Midbrain (tissue), 1 donor: ENCODE data around the gene LCOR.
"Not testable (repeated sequence)": the region's sequence is repeated elsewhere in the genome, so short reads cannot be mapped to it uniquely, and the experiment has no call there.

Experiments used
- DNase-seq: peaks from one replicate; lab custom pipeline; 2025; lab: John Stamatoyannopoulos, UW

Gene LCOR

DNA sequence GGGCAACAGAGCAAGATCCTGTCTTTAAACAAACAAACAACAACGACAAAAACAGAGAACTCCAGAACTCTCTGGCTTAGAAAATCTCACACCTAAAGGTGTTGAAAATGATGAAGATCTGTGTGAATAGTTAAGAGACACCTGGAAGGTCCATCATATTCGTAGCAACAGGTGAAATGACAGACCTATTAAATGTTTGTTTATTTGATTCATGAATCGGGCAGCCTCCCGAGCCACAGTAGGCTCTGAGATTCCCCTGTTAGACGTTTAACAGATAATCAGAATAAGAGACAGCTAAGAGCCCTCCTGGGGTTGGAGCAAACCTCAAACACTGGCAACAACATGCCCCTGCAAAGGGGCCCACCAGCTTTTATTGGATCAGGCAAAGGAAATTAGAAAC lies 103.7 kb downstream of the LCOR start:
- no peak for DNase-seq

GRCh38 chr10:96943161-96943560 lies 111.1 kb downstream of the LCOR start:
- not testable (repeated sequence) for DNase-seq

DNA sequence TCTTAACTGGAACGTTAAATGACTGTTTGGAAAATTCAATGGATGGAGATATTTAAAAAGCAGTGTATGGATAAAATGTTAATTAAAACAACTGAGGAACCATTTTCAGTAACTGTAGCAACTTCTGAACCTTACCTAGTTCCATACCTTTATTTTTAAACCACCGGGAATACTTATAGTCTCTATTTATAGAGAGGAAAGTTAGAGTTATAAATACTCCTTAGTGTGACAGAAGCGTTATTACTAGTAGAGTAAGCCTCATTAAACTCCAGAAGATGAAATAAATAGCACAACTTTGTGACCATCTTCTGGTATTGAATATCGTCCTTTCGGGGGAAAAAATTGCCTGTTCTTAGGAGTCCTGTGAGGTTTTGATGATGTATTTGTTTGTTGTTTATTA lies 114.9 kb downstream of the LCOR start:
- DNase-seq, result no peak

DNA sequence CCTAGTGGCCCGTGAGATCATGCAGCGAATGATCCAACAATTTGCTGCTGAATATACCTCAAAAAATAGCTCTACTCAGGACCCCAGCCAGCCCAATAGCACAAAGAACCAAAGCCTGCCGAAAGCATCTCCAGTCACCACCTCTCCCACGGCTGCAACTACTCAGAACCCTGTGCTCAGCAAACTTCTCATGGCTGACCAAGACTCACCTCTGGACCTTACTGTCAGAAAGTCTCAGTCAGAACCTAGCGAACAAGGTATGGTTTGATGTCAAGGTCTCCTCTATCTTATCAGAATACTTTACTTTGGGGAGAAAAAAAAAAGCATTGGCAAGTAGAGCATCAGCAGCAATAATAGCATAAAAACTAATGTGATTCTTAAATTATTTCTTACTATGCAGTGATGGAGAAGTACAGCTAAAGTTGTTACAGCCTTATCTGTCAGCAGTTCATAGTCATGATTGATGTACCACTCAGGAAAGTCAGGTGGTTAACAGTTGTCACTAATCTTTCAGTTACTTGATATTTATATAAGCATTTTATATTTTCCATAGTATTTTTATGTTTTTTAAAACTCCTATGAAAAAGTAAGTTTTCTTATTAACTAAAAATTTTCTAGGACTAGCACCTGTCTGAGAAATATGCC lies 117.1 kb downstream of the LCOR start:
- DNase-seq, result no peak

DNA sequence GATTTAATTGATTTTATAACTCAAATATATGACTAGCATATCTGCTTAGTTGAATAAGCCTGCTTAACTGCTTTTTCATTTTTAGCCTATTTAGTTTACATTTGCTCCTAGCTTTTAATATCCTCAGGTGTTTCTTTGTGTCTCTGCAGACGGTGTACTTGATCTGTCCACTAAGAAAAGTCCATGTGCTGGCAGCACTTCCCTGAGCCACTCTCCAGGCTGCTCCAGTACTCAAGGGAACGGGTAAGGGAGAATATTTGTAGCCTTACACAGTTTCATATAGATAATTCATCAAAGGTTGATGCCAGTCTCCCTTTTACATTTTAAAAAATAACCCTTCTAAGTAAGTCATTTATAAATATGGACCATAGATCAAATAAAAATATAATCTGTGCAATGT lies 119.9 kb downstream of the LCOR start:
- no peak for DNase-seq

GRCh38 chr10:96955794-96956193 lies 123.7 kb downstream of the LCOR start:
- no peak for DNase-seq

DNA sequence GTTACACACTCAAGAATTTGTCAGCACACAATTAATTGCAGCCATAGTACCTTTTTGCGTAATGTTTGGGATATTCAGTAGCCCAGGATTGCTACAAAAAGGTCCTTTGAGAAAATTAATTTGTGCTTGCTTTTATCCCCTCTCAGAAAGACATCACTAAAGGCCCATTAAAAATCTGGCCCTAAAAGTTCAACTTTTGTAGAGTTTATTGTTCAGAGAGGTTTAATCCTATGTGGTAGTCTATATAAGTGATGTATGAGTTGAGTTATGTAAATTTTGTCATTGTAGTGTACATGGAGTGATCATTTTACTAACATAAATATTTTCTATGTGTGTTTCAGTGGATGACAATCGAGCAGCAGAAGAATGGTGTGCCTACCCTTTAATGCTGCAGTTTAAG lies 126.0 kb downstream of the LCOR start:
- no peak for DNase-seq

DNA sequence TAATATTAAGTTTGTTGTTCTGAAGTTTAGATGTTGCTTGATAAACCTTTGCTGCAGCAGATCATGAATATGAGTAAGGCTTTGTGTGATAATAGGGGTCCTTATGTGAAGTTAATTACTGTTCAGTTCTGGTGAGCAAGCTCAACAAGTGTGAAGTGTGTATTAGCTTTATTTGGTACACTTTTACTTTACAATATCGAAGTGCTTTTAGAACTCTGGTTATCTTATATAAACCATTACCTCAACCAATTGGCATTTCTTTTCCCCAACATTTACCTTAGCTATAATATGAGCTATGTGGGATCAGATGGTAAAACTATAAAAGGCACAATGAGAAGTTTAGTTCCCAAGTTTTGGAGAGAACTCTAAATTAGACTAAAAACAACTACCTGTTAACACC lies 127.6 kb downstream of the LCOR start:
- no peak for DNase-seq

DNA sequence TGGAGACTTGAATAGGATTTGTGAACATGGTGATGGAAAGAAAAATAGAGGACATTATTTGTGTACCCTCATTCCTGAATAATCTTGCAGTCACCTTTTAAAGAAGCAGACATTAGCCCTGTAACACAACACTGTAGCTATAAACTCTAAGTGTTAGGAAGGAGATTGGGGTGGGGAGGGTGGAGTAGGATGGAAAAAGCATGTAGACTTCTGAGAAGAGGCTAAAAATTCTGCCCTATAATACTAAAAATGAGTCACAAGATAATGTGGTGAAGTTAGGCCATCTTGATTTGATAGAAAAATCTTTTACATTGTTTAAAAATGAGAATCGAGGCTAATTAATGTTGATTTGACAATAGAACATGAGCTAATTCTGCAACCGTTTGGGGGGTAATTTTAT lies 128.8 kb downstream of the LCOR start:
- DNase-seq, result no peak

DNA sequence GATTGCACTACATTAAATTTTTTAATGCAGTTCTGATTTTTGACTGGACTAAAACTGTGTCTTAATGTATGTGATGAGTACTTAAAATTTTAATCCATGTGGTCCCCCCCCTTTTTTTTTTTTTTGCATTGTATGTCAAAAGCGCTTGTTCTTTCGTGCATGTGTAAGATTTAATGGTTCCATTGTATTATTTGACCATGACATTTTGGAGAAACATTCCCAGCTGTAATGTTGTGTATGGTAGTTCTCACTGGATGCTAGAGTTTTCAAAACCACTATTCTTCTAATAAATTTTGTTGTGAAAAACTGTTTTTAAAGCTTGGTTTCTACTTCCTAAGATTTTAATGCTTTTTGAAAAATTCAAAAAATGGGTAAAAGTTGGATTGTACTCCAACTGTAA lies 132.0 kb downstream of the LCOR start:
- DNase-seq, result no peak

- DNase-seq, result no peak
These were observed 135.7 kb downstream of the LCOR start for GRCh38 chr10:96967847-96968246.

DNA sequence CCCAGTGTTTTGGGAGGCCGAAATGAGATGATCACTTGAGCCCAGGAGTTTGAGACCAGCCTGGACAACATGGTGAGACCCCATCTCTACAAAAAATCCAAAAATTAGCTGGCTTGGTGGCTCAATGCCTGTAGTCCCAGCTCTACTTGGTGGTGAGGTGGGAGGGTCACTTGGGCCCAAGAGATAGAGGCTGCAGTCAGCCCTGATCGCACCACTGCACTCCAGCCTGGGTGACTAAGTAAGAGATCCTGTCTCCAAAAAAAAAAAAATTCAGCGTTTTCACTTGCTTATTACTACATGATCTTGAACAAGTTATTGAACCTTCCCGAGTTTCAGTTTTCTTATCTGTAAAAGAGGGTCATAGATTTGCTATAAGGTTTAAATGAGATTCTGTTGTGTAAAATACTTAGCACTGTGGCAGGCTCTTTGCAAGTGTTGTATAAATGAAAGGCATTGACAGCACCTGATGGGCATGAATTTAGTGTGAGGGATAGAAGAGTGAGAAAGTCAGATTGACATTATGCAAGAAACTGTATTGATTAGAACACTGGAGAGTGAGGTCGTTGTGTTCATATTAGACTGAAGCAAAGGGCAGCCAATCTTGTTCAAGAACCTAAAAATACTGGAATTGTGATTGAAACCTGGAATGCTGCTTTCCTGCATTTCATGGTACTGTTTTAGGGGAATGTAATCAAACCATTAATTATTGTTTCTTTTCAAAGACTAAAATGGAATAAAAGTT lies 136.8 kb downstream of the LCOR start:
- no peak for DNase-seq

GRCh38 chr10:96971324-96971723 lies 139.2 kb downstream of the LCOR start:
- DNase-seq, result no peak

- DNase-seq, result no peak
These were observed 140.2 kb downstream of the LCOR start for GRCh38 chr10:96972264-96972663.

DNA sequence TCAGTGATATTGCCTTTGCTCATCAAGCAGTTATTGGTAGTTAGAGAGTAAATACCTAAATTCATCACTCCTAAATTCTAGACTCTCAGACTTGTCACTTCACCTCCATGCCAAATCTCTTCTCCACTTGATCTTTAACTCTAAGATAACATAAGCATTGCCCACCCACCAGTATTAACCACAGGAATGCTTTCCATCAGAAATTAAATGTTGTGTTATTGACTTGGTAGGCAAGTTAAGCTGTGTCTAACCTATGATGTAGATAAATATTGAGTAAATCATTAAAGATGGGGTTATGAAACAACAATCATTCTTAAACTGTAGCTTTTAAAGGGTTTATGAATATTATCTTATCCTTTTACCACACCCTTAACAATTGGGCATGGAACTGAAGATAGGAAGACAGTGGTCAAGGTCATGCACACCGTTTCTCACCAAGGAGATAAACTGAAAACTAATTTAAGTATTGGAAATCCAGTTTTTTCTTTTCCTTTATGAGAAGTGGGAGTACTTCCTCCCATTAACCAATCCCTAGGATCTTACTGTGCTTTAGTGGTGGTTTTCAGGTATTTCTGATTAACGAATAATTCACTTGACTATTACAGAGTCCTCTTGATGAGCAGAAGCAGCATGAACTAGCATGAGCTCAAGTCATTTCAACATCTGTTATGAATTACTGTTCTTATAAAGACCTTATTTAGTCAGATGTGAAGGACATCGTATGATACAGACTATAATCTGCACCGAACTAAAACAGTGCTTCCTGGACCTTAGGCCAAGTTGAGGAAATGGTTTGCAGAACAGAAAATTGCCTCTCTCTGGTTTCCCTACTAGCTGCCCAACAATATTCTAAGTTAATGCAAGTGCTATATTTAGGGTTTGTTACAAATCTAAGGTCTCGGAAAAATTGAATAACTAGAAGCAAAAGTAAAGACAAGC lies 142.0 kb downstream of the LCOR start:
- no peak for DNase-seq

- DNase-seq, result no peak
These were observed 143.0 kb downstream of the LCOR start for GRCh38 chr10:96975136-96975535.

DNA sequence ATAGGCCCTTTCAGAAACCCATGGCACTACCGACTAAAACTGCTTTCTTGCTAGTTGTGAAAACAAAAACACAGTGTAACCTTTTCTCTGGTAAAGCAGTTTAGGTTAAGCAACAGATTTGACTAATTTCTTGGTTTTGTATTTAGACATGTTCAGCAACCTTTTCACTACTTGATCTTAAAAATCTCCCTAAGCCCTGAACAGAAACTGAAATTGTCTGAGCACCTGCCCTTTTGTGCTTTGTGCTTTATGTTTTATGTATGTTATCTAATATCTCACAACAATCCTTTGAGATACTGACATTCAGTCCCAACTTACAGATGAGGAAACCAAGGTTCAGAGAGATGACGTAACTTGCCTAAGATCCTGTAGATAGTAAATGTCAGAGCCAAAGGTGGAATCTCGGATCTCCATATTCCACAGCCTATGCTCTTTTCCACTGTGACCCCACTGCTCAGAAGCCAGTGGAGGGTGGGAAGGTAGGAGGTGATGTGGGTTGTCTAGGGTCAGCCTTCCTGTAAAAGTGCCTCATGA lies 146.6 kb downstream of the LCOR start:
- DNase-seq, result no peak

GRCh38 chr10:96982149-96982930 lies 150.2 kb downstream of the LCOR start:
- DNase-seq, result no peak

- DNase-seq, result no peak
These were observed 152.5 kb downstream of the LCOR start for GRCh38 chr10:96984541-96985131.

DNA sequence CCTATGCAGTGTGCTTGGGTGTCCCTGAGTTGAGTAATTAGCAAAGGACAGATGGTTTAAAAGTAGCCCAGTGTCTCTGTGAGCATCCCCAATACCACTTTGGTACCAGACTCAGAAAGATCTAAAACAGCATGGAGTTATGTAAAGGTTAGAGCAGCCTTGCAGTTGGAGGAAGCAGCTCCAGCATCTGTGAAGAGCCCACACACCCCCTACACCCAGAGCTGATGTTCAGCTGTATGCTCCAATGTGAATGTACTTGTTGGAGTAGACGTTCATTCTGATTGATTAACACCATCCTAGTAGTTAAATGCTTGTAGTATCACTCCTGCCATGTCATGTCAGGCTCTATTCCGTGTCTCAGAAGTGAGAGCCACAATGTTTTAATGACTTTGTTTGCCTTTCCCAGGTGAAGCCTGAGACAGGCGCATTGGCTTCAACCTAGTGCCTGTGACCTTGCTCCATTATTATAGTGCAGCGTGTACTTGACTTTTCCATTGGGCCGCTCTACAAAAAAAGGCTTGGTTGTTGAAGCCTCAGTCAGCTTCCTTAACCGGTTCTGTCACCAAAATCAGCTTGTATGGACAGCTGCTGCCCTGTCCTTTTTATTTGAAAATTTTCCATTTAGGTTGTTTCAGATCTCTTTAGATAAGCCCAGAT lies 154.2 kb downstream of the LCOR start:
- DNase-seq, result no peak
